Smooth muscle cell (in vitro differentiated cells): ENCODE measurements around the gene POLR3A. TPM values are rescaled to one million over a fixed set of nuclear protein-coding genes. Genes with fewer than 3 reads are reported as not detected.

Experiments
- DNase-seq: peaks from one replicate; lab custom pipeline; 2025; ENCODE audit not compliant: unreplicated experiment; lab: John Stamatoyannopoulos, UW
- H2AFZ ChIP-seq: fragments of 200-600 bp; sonication (generic); 2 replicates; pipeline ENCODE4 v1.6.0; 2016; ENCODE audit warnings: antibody characterized with exemption, low read depth, mild to moderate bottlenecking
- H3F3A ChIP-seq: fragments of 200-600 bp; sonication (generic); 2 replicates; pipeline ENCODE4 v1.6.0; 2017; ENCODE audit warnings: antibody characterized with exemption, low read depth
- H3K27ac ChIP-seq: fragments of 200-600 bp; sonication (generic); 2 replicates; pipeline ENCODE4 v1.5.1; 2016; ENCODE audit warnings: low read depth, mild to moderate bottlenecking
- H3K27me3 ChIP-seq: fragments of 200-600 bp; sonication (generic); 2 replicates; pipeline ENCODE4 v1.6.1; 2016; ENCODE audit warnings: low read depth, mild to moderate bottlenecking
- H3K36me3 ChIP-seq: fragments of 200-600 bp; sonication (generic); 2 replicates; pipeline ENCODE4 v1.5.1; 2016; ENCODE audit warnings: low read depth
- H3K4me1 ChIP-seq: fragments of 200-600 bp; sonication (generic); 2 replicates; pipeline ENCODE4 v1.5.1; 2016; ENCODE audit warnings: low read depth
- H3K4me2 ChIP-seq: fragments of 200-600 bp; sonication (generic); 2 replicates; pipeline ENCODE4 v1.6.0; 2016; ENCODE audit warnings: mild to moderate bottlenecking
- H3K4me3 ChIP-seq: fragments of 200-600 bp; sonication (generic); 2 replicates; pipeline ENCODE4 v1.5.1; 2016; ENCODE audit warnings: mild to moderate bottlenecking
- H3K79me2 ChIP-seq: fragments of 200-600 bp; sonication (generic); 2 replicates; pipeline ENCODE4 v1.6.0; 2016; ENCODE audit warnings: low read depth, mild to moderate bottlenecking
- H3K9ac ChIP-seq: fragments of 200-600 bp; sonication (generic); 2 replicates; pipeline ENCODE4 v1.6.0; 2016; ENCODE audit warnings: low read depth
- H3K9me3 ChIP-seq: fragments of 200-600 bp; sonication (generic); replicated peaks from 2 replicates; pipeline ENCODE4 v1.5.1; 2016; ENCODE audit warnings: low read depth
- H4K20me1 ChIP-seq: fragments of 200-600 bp; sonication (generic); 2 replicates; pipeline ENCODE4 v1.6.0; 2016; ENCODE audit warnings: low read depth
- WGBS: methylation state at CpG from one replicate; pipeline ENCODE4 v1.1.7; 2016; ENCODE audit warnings: low lambda C conversion rate; 5-methylcytosine and 5-hydroxymethylcytosine counted together
- polyA plus RNA-seq: library from polyadenylated mRNA; unstranded; fragments of >200 nt; fragmentation: Nextera tagmentation; extraction: Ambion mirVana; gene quantifications from 2 replicates; pipeline ENCODE4 v1.2.1, GENCODE V29; 2016
- total RNA-seq: library from RNA; depleted of rRNA; stranded (reverse); fragments of >200 nt; gene quantifications from 2 replicates; pipeline ENCODE4 v1.2.3, GENCODE V29; 2014
- TF ChIP-seq, protein P1 (sequence below): fragments of 200-600 bp; sonication (generic); IDR thresholded peaks from 2 replicates; pipeline ENCODE4 v1.5.1; 2017; ENCODE audit warnings: borderline replicate concordance, mild to moderate bottlenecking, antibody characterized with exemption; ENCODE audit not compliant: insufficient read depth, poor library complexity, severe bottlenecking

POLR3A gene
- total and polyA plus RNA-seq, 2 experiments from 2014 or later, result 13.8 to 14.9 TPM

DNA sequence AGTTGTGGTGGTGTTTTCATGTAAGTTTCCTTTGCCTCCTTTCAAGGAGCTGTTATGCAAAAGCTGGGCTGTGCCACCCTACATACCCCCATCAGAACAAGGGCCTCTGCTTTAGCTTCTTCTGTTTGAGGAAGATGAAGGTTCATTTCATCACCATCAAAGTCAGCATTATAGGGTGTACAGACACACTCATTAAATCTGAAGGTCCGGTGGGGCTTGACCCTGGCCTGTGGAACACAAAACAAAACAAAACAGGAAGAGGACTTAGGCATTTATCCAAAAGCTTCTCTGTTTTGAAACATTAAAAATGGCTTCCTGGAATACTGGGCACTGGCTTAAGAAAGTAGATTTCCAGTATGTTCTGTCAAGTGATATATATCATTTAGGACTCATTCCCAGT, 15.8 kb downstream of the POLR3A start:
- no peaks in the 10 kb centered on the region for H3K27me3 ChIP-seq
- H3K4me2 ChIP-seq, result no peak overlapping the region
- WGBS, result 96% methylated on average over 1 of the region's 1 CpG

DNA sequence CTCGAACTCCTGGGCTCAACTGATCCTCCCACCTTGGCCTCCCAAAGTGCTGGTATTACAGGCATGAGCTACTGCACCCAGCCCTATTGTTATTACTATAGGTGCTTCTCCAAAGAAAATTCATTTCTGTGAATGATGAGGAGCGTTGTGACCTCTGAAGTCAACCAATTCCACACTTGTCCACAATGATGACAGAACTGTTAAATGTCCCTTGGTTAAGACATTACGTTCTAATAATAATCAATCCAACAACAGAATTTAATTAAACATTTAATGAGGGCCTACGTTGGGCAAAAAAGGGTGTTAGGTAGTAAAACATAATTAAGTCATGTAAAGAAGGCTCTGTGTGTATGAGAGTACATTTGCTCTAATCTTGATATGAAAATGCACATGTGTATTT, 18.2 kb downstream of the POLR3A start:
- Histone ChIP-seq H3K4me3 (no peak overlapping the region), H3K27me3 (no peaks in the 10 kb centered on the region), H3K4me1 (no peaks in the 10 kb centered on the region), H2AFZ (no peak overlapping the region), H4K20me1 (no peaks in the 10 kb centered on the region), H3K9me3 (no peaks in the 10 kb centered on the region), H3F3A (no peaks in the 10 kb centered on the region), H3K4me2 (no peak overlapping the region), H3K36me3 (peaks cover 36% of the 10 kb centered on the region), H3K27ac (no peak overlapping the region), H3K9ac (no peak overlapping the region), H3K79me2 (no peaks in the 10 kb centered on the region)
- TF ChIP-seq, protein P1, sequence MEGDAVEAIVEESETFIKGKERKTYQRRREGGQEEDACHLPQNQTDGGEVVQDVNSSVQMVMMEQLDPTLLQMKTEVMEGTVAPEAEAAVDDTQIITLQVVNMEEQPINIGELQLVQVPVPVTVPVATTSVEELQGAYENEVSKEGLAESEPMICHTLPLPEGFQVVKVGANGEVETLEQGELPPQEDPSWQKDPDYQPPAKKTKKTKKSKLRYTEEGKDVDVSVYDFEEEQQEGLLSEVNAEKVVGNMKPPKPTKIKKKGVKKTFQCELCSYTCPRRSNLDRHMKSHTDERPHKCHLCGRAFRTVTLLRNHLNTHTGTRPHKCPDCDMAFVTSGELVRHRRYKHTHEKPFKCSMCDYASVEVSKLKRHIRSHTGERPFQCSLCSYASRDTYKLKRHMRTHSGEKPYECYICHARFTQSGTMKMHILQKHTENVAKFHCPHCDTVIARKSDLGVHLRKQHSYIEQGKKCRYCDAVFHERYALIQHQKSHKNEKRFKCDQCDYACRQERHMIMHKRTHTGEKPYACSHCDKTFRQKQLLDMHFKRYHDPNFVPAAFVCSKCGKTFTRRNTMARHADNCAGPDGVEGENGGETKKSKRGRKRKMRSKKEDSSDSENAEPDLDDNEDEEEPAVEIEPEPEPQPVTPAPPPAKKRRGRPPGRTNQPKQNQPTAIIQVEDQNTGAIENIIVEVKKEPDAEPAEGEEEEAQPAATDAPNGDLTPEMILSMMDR, result no peak
- WGBS, result 96% methylated on average over 4 of the region's 4 CpGs
- no peak for DNase-seq

More for the DNA sequence above, 15.8 kb downstream of the POLR3A start:
- Histone ChIP-seq H3K27ac (no peak overlapping the region), H3K36me3 (peaks cover 28% of the 10 kb centered on the region), H3F3A (no peaks in the 10 kb centered on the region), H3K9me3 (no peaks in the 10 kb centered on the region), H2AFZ (no peak overlapping the region), H4K20me1 (no peaks in the 10 kb centered on the region), H3K79me2 (no peaks in the 10 kb centered on the region), H3K9ac (no peak overlapping the region), H3K4me1 (no peaks in the 10 kb centered on the region), H3K4me3 (no peak overlapping the region)
- TF ChIP-seq, protein P1, result no peak
- no peak for DNase-seq

DNA sequence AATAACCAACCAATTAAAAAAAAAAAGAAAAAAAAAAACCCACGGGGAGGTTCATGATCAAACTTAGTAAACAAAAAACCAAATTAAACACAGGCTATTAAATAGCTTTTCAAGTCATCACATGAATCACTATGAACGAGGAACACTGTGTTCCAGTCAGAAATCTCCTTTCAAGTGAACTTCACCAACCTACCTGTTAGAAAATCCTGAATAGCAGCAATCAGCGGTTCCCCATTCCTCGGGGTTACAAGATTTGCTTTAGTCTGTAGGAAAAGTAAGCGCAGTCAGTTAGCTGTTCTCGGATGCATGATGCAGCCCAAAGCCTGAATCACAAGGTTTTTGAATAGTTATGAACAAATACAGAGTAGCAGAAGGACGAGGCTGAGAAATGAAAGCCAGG, 19.0 kb downstream of the POLR3A start:
- Histone ChIP-seq H4K20me1 (no peaks in the 10 kb centered on the region), H3K4me2 (no peak overlapping the region), H3K9me3 (no peaks in the 10 kb centered on the region), H3K4me3 (no peak overlapping the region), H3K36me3 (peaks cover 36% of the 10 kb centered on the region), H2AFZ (no peak overlapping the region), H3K79me2 (no peaks in the 10 kb centered on the region), H3K27me3 (no peaks in the 10 kb centered on the region), H3K27ac (no peak overlapping the region), H3F3A (no peaks in the 10 kb centered on the region), H3K4me1 (no peaks in the 10 kb centered on the region), H3K9ac (no peak overlapping the region)
- 96% methylated on average over 7 of the region's 7 CpGs for WGBS
- no peak for DNase-seq
- TF ChIP-seq, protein P1, result no peak

DNA sequence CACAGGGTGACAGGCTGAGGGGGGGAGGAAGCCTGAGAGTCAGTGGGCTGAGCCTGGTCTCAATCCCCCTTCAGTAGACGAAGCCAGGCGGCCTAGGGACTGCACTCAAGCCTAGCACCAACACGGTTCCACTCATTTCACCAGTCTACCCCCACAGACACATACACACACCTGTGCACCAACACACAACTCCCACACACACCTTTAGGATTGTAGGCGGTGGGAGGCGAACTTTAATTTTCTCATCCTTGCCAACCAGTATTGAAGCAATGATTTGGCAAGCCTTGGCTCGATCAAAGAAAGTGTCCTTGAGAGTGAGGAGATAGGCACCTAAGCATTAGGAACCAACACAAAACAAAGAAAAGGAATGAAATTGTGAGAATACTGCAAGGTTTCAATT, 19.7 kb downstream of the POLR3A start:
- H3K36me3 ChIP-seq, result peaks cover 39% of the 10 kb centered on the region
- no peaks in the 10 kb centered on the region for H3K79me2 ChIP-seq
- H3K27me3 ChIP-seq, result no peaks in the 10 kb centered on the region
- H4K20me1 ChIP-seq, result no peaks in the 10 kb centered on the region
- H3K4me3 ChIP-seq, result no peak overlapping the region
- H3K9me3 ChIP-seq, result no peaks in the 10 kb centered on the region
- no peak overlapping the region for H2AFZ ChIP-seq
- WGBS, result 98% methylated on average over 6 of the region's 6 CpGs
- no peaks in the 10 kb centered on the region for H3F3A ChIP-seq
- TF ChIP-seq, protein P1, result no peak
- no peak overlapping the region for H3K4me2 ChIP-seq
- H3K9ac ChIP-seq, result no peak overlapping the region
- no peak for DNase-seq
- no peaks in the 10 kb centered on the region for H3K4me1 ChIP-seq
- no peak overlapping the region for H3K27ac ChIP-seq
